Osteoblast (primary cell): ENCODE results near the gene MTMR1. TPM values are rescaled to one million over a fixed set of nuclear protein-coding genes. Genes with fewer than 3 reads are reported as not detected.
A peak's percentile ranks its signal among the peaks of the same experiment; 100 is the strongest.

ENCODE experiments used
- DNase-seq: peaks from one replicate; pipeline ENCODE4 v3.0.0; 2011; ENCODE audit warnings: low spot score, mixed read lengths; ENCODE audit not compliant: insufficient read length; ENCODE audit errors: missing footprints
- H2AFZ ChIP-seq: 2 replicates; pipeline ENCODE4 v1.6.0; 2011; ENCODE audit warnings: mild to moderate bottlenecking, low read length
- H3K27ac ChIP-seq: 2 replicates; pipeline ENCODE4 v1.5.1; 2011; ENCODE audit warnings: mild to moderate bottlenecking, low read depth, low read length, moderate library complexity
- H3K27me3 ChIP-seq: 2 replicates; pipeline ENCODE4 v1.6.0; 2012; ENCODE audit warnings: mild to moderate bottlenecking, control low read depth, inconsistent platforms, low read length, moderate library complexity; ENCODE audit not compliant: insufficient read depth
- H3K36me3 ChIP-seq: 2 replicates; pipeline ENCODE4 v1.5.1; 2011; ENCODE audit warnings: mild to moderate bottlenecking, low read length, control low read depth, moderate library complexity; ENCODE audit not compliant: insufficient read depth
- H3K4me1 ChIP-seq: 2 replicates; pipeline ENCODE4 v1.5.1; 2011; ENCODE audit warnings: mild to moderate bottlenecking, low read length, control low read depth, moderate library complexity; ENCODE audit not compliant: insufficient read depth
- H3K4me2 ChIP-seq: 2 replicates; pipeline ENCODE4 v1.6.0; 2011; ENCODE audit warnings: mild to moderate bottlenecking, low read length; ENCODE audit not compliant: insufficient read depth
- H3K4me3 ChIP-seq: fragments of 200-600 bp; sonication (generic); 3 replicates; pipeline ENCODE4 v1.5.1; 2012; ENCODE audit warnings: mild to moderate bottlenecking, low read length, inconsistent platforms; ENCODE audit not compliant: insufficient read depth
- H3K79me2 ChIP-seq: 2 replicates; pipeline ENCODE4 v1.6.0; 2012; ENCODE audit warnings: mild to moderate bottlenecking, low read length, control low read depth, inconsistent platforms; ENCODE audit not compliant: insufficient read depth
- H3K9me3 ChIP-seq: 2 replicates; pipeline ENCODE4 v1.5.1; 2011; ENCODE audit warnings: low read depth, low read length, control low read depth
- H4K20me1 ChIP-seq: 2 replicates; pipeline ENCODE4 v1.6.0; 2012; ENCODE audit warnings: mild to moderate bottlenecking, low read length, control low read depth; ENCODE audit not compliant: insufficient read depth
- total RNA-seq: library from RNA; depleted of rRNA; stranded (reverse); fragments of >200 nt; gene quantifications from 2 replicates; pipeline ENCODE4 v1.2.3, GENCODE V29; 2012
- TF ChIP-seq, protein P1 (sequence below): IDR thresholded peaks from 2 replicates; pipeline ENCODE4 v1.5.1; 2011; ENCODE audit warnings: mild to moderate bottlenecking, low read depth, low read length, moderate library complexity; ENCODE audit errors: extremely low read depth

Gene MTMR1
- total RNA-seq, 1 donor = 17.0 TPM

GRCh38 chrX:150772150-150772970 is 79.2 kb downstream of the MTMR1 start:
- Histone ChIP-seq H3K4me1 (peaks cover 8% of the 10 kb centered on the region), H3K4me2 (no peak overlapping the region)
- DNase-seq = peak; percentile 95

GRCh38 chrX:150773117-150773516 is 79.9 kb downstream of the MTMR1 start:
- H4K20me1 ChIP-seq = no peaks in the 10 kb centered on the region
- H3K27me3 ChIP-seq = no peaks in the 10 kb centered on the region
- H3K36me3 ChIP-seq = no peaks in the 10 kb centered on the region
- H2AFZ ChIP-seq = no peak overlapping the region
- TF ChIP-seq, protein P1, sequence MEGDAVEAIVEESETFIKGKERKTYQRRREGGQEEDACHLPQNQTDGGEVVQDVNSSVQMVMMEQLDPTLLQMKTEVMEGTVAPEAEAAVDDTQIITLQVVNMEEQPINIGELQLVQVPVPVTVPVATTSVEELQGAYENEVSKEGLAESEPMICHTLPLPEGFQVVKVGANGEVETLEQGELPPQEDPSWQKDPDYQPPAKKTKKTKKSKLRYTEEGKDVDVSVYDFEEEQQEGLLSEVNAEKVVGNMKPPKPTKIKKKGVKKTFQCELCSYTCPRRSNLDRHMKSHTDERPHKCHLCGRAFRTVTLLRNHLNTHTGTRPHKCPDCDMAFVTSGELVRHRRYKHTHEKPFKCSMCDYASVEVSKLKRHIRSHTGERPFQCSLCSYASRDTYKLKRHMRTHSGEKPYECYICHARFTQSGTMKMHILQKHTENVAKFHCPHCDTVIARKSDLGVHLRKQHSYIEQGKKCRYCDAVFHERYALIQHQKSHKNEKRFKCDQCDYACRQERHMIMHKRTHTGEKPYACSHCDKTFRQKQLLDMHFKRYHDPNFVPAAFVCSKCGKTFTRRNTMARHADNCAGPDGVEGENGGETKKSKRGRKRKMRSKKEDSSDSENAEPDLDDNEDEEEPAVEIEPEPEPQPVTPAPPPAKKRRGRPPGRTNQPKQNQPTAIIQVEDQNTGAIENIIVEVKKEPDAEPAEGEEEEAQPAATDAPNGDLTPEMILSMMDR = no peak
- H3K4me1 ChIP-seq = no peaks in the 10 kb centered on the region
- no peak overlapping the region for H3K4me2 ChIP-seq
- no peak overlapping the region for H3K27ac ChIP-seq
- H3K9me3 ChIP-seq = no peaks in the 10 kb centered on the region
- no peak overlapping the region for H3K4me3 ChIP-seq
- no peaks in the 10 kb centered on the region for H3K79me2 ChIP-seq
- no peak for DNase-seq

More at GRCh38 chrX:150772150-150772970, 79.2 kb downstream of the MTMR1 start:
- Histone ChIP-seq H3K4me3 (no peak overlapping the region), H3K27ac (no peak overlapping the region), H3K36me3 (no peaks in the 10 kb centered on the region), H3K9me3 (no peaks in the 10 kb centered on the region), H2AFZ (no peak overlapping the region), H3K79me2 (no peaks in the 10 kb centered on the region), H3K27me3 (no peaks in the 10 kb centered on the region), H4K20me1 (no peaks in the 10 kb centered on the region)
- TF ChIP-seq, protein P1 = peak; percentile 69

DNA sequence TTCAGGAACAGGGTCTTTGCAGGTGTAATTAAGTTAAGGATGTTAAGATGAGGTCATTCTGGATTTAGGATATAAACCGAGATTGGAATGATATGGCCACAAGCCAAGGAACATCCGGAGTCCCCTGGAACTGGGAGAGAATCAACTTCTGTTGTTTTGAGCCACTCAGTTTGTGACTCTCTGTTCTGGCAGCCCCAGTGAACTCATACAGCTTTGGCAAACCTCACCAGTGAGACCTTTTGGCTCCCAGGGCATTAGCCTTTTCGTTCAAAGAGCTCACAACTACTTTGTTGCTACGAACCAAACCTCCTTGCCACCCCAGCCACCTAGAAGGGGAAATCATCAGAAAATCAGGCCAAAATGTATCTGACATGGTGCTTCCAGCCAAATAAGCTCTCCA is 80.4 kb downstream of the MTMR1 start:
- H3K36me3 ChIP-seq = no peaks in the 10 kb centered on the region
- H3K4me1 ChIP-seq = no peaks in the 10 kb centered on the region
- no peaks in the 10 kb centered on the region for H3K27me3 ChIP-seq
- no peaks in the 10 kb centered on the region for H3K79me2 ChIP-seq
- no peak overlapping the region for H3K4me3 ChIP-seq
- H3K4me2 ChIP-seq = no peak overlapping the region
- TF ChIP-seq, protein P1 = no peak
- no peak overlapping the region for H2AFZ ChIP-seq
- H4K20me1 ChIP-seq = no peaks in the 10 kb centered on the region
- no peak for DNase-seq
- no peaks in the 10 kb centered on the region for H3K9me3 ChIP-seq
- no peak overlapping the region for H3K27ac ChIP-seq

DNA sequence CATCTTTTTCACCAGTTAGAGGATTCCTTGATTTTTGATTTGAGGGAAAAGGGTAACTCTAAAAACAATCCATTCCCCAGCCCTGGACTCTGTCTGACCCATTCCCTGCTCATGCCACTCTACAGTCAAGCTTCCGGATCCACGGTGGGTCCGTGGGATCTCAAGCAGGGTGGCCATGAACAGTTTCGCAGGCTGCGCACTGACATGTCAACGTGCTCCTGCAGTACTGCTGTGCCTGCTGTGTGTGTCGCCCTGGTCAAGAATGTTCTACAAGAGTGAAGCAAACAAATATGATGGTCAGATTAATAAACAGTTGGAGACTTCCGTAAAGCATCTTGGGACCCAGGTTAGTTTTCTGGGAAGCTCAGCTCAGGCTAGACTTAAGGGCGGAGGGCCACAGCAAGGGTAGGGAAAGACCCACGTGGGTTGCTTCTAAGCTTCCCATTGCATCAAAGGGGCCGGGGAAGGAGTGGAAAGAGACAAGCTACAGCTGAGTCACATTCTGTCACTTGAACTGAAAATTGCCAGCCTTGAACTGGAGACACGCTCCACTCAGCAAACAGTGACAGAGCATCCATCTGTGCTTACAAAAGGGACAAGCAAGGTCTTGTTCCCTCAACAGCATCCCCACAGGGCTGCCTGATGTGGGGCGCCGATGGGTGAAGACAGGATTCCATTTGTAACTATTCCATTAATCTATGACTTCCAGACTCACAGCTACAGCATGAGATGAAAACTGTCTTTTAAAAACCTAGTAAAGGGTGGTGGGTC is 81.8 kb downstream of the MTMR1 start:
- Histone ChIP-seq H3K4me3 (no peak overlapping the region), H3K9me3 (no peaks in the 10 kb centered on the region), H3K4me2 (no peak overlapping the region), H3K27ac (no peak overlapping the region), H4K20me1 (no peaks in the 10 kb centered on the region), H2AFZ (no peak overlapping the region), H3K36me3 (no peaks in the 10 kb centered on the region), H3K27me3 (no peaks in the 10 kb centered on the region), H3K4me1 (no peaks in the 10 kb centered on the region), H3K79me2 (no peaks in the 10 kb centered on the region)
- peak; percentile 36 for DNase-seq
- TF ChIP-seq, protein P1 = no peak
